CD4-positive, alpha-beta memory T cell (primary cell): ENCODE results near the gene SCAF4. TPM values are rescaled to one million over a fixed set of nuclear protein-coding genes. Genes with fewer than 3 reads are reported as not detected.

Experiments
- CTCF ChIA-PET: fragments of 350-600 bp; sonication (Branson Sonifier 250); formaldehyde crosslinking; loops from one replicate; lab custom pipeline; 2021; ENCODE audit warnings: inconsistent platforms; ENCODE audit not compliant: partially characterized antibody; lab: Charles Lee
- POLR2A ChIA-PET: fragments of 350-600 bp; sonication (Branson Sonifier 250); formaldehyde crosslinking; loops from one replicate; lab custom pipeline; 2021; ENCODE audit not compliant: partially characterized antibody; lab: Charles Lee
- DNase-seq, 5 donors: peaks; one replicate each; pipeline versions ENCODE4 v3.0.0 to v3.0.0-alpha.2; 2020 to 2022; ENCODE audit warnings: mixed read lengths in 1 of 5
- H3K27ac ChIP-seq: one replicate; pipeline ENCODE4 v1.7.0; 2013; ENCODE audit warnings: low read depth, low read length
- H3K27me3 ChIP-seq: 2 replicates; pipeline ENCODE4 v1.7.0; 2013; ENCODE audit warnings: mild to moderate bottlenecking, low read length, moderate library complexity; ENCODE audit not compliant: insufficient read depth
- H3K36me3 ChIP-seq: 2 replicates; pipeline ENCODE4 v1.7.0; 2013; ENCODE audit warnings: mild to moderate bottlenecking, low read length, moderate library complexity; ENCODE audit not compliant: insufficient read depth
- H3K4me1 ChIP-seq: 2 replicates; pipeline ENCODE4 v1.7.0; 2013; ENCODE audit warnings: mild to moderate bottlenecking, low read length, moderate library complexity; ENCODE audit not compliant: insufficient read depth
- H3K4me3 ChIP-seq, 2 donors: one replicate each; pipeline ENCODE4 v1.7.0; 2013; ENCODE audit warnings: low read length in 2 of 2, mild to moderate bottlenecking in 1 of 2
- H3K9me3 ChIP-seq, 2 donors: one replicate each; pipeline ENCODE4 v1.7.0; 2013; ENCODE audit warnings: low read length in 2 of 2, control low read depth in 1 of 2; ENCODE audit not compliant: control insufficient read depth in 1 of 2
- H3K27ac Mint-ChIP-seq, 7 donors: one replicate each; pipeline ENCODE4 v1.8.0; 2020 to 2021; ENCODE audit warnings: mixed read lengths in 7 of 7, mild to moderate bottlenecking in 6 of 7, inconsistent platforms in 3 of 7, moderate library complexity in 3 of 7
- H3K27me3 Mint-ChIP-seq, 2 donors: one replicate each; pipeline ENCODE4 v1.8.0; 2020 to 2021; ENCODE audit warnings: mixed read lengths in 2 of 2
- H3K36me3 Mint-ChIP-seq, 2 donors: one replicate each; pipeline ENCODE4 v1.8.0; 2020 to 2021; ENCODE audit warnings: mixed read lengths in 2 of 2, inconsistent platforms in 1 of 2, mild to moderate bottlenecking in 1 of 2
- H3K4me1 Mint-ChIP-seq, 4 donors: one replicate each; pipeline ENCODE4 v1.8.0; 2020 to 2021; ENCODE audit warnings: mixed read lengths in 4 of 4, mild to moderate bottlenecking in 1 of 4
- H3K4me3 Mint-ChIP-seq, 8 donors: one replicate each; pipeline ENCODE4 v1.8.0; 2020 to 2021; ENCODE audit warnings: mixed read lengths in 8 of 8, mild to moderate bottlenecking in 7 of 8, moderate library complexity in 6 of 8, inconsistent platforms in 3 of 8
- H3K9me3 Mint-ChIP-seq, 8 donors: one replicate each; pipeline ENCODE4 v1.8.0; 2020 to 2021; ENCODE audit warnings: mixed read lengths in 8 of 8, mild to moderate bottlenecking in 5 of 8, inconsistent platforms in 3 of 8, moderate library complexity in 1 of 8
- intact Hi-C: fragments of 100-400 bp; cut with micrococcal nuclease; formaldehyde crosslinking; loops from one replicate; pipeline ENCODE4 v1.15.1; 2023
- polyA plus RNA-seq, 2 donors: library from polyadenylated mRNA; unstranded; fragments of 300-500 nt; fragmentation: Illumina TruSeq; gene quantifications; one replicate each; pipeline ENCODE4 v1.2.3, GENCODE V29; 2021
- total RNA-seq, 2 experiments: library from RNA; stranded (reverse); gene quantifications; one replicate each; pipeline ENCODE4 v1.2.3, GENCODE V29; 2021

Gene SCAF4
- total and polyA plus RNA-seq, 4 experiments from 2014 or later, result 4.8 to 64.7 (median 48.9) TPM

GRCh38 chr21:31753949-31754707 is 22.2 kb upstream of the SCAF4 start:
- no peak overlapping the region for H3K4me3 ChIP-seq
- no peaks in the 10 kb centered on the region for H3K27me3 ChIP-seq
- no peaks in the 10 kb centered on the region for H3K9me3 ChIP-seq
- no peak overlapping the region for H3K27ac ChIP-seq
- no peak for DNase-seq
- ChIA-PET CTCF (no interaction called here), POLR2A (interaction anchor here (0.6 kb wide), 1 partner anchor 22 kb away, joined by 3 read pairs; no protein-coding TSS in a partner anchor)
- H3K27me3 Mint-ChIP-seq, result peaks cover 2 to 5% of the 10 kb centered on the region in 2 donors
- H3K36me3 Mint-ChIP-seq, result peaks cover 0 to 3% of the 10 kb centered on the region in 2 donors
- intact Hi-C loops, result no loop called here
- no peaks in the 10 kb centered on the region for H3K9me3 Mint-ChIP-seq
- no peaks in the 10 kb centered on the region for H3K4me1 ChIP-seq
- H3K4me3 Mint-ChIP-seq, result no peak overlapping the region
- H3K4me1 Mint-ChIP-seq, result no peaks in the 10 kb centered on the region
- H3K36me3 ChIP-seq, result no peaks in the 10 kb centered on the region
- H3K27ac Mint-ChIP-seq, result no peak overlapping the region

GRCh38 chr21:31752967-31753366 is 21.0 kb upstream of the SCAF4 start:
- H3K36me3 ChIP-seq, result no peaks in the 10 kb centered on the region
- H3K4me1 Mint-ChIP-seq, result no peaks in the 10 kb centered on the region
- ChIA-PET POLR2A (no interaction called here), CTCF (no interaction called here)
- H3K9me3 Mint-ChIP-seq, result peaks cover 0 to under 1% (median 0%) of the 10 kb centered on the region in 8 donors
- DNase-seq, result no peak
- no peak overlapping the region for H3K27ac ChIP-seq
- no peak overlapping the region for H3K27ac Mint-ChIP-seq
- no peaks in the 10 kb centered on the region for H3K4me1 ChIP-seq
- H3K4me3 ChIP-seq, result no peak overlapping the region
- H3K9me3 ChIP-seq, result no peaks in the 10 kb centered on the region
- H3K4me3 Mint-ChIP-seq, result no peak overlapping the region
- peaks cover 2 to 8% of the 10 kb centered on the region in 2 donors for H3K27me3 Mint-ChIP-seq
- peaks cover 0 to 3% of the 10 kb centered on the region in 2 donors for H3K36me3 Mint-ChIP-seq
- intact Hi-C loops, result no loop called here
- H3K27me3 ChIP-seq, result no peaks in the 10 kb centered on the region

- H3K27ac Mint-ChIP-seq, result no peak overlapping the region
Measured at GRCh38 chr21:31752352-31752751, 20.4 kb upstream of the SCAF4 start.

GRCh38 chr21:31750843-31751242 is 18.9 kb upstream of the SCAF4 start:
- Histone ChIP-seq H3K27ac (no peak overlapping the region), H3K4me1 (no peaks in the 10 kb centered on the region), H3K9me3 (no peaks in the 10 kb centered on the region), H3K36me3 (no peaks in the 10 kb centered on the region), H3K4me3 (no peak overlapping the region), H3K27me3 (no peaks in the 10 kb centered on the region)
- intact Hi-C loops, result no loop called here
- Mint-ChIP-seq H3K27me3 (peaks cover 4 to 7% of the 10 kb centered on the region in 2 donors), H3K9me3 (peaks cover 0 to 7% (median 6%) of the 10 kb centered on the region in 8 donors), H3K27ac (no peak overlapping the region), H3K4me3 (no peak overlapping the region), H3K4me1 (no peaks in the 10 kb centered on the region), H3K36me3 (peaks cover 2 to 9% of the 10 kb centered on the region in 2 donors)
- CTCF ChIA-PET, result no interaction called here
- POLR2A ChIA-PET, result no interaction called here
- DNase-seq, result no peak

More at GRCh38 chr21:31752352-31752751, 20.4 kb upstream of the SCAF4 start:
- CTCF ChIA-PET, result no interaction called here
- Mint-ChIP-seq H3K36me3 (peaks cover 0 to 3% of the 10 kb centered on the region in 2 donors), H3K4me1 (no peaks in the 10 kb centered on the region), H3K4me3 (no peak overlapping the region), H3K9me3 (peaks cover 0 to 1% (median 0%) of the 10 kb centered on the region in 8 donors), H3K27me3 (peaks cover 4 to 12% of the 10 kb centered on the region in 2 donors)
- POLR2A ChIA-PET, result no interaction called here
- DNase-seq, result no peak
- H3K36me3 ChIP-seq, result no peaks in the 10 kb centered on the region
- no peaks in the 10 kb centered on the region for H3K9me3 ChIP-seq
- intact Hi-C loops, result no loop called here
- H3K27ac ChIP-seq, result no peak overlapping the region
- no peaks in the 10 kb centered on the region for H3K27me3 ChIP-seq
- no peaks in the 10 kb centered on the region for H3K4me1 ChIP-seq
- H3K4me3 ChIP-seq, result no peak overlapping the region

- Histone ChIP-seq H3K27me3 (no peaks in the 10 kb centered on the region), H3K4me1 (no peaks in the 10 kb centered on the region), H3K27ac (no peak overlapping the region), H3K4me3 (no peak overlapping the region), H3K9me3 (no peaks in the 10 kb centered on the region), H3K36me3 (no peaks in the 10 kb centered on the region)
- H3K27me3 Mint-ChIP-seq, result peaks cover 2 to 7% of the 10 kb centered on the region in 2 donors
- no peak overlapping the region for H3K4me3 Mint-ChIP-seq
- CTCF ChIA-PET, result no interaction called here
- no peak overlapping the region for H3K27ac Mint-ChIP-seq
- POLR2A ChIA-PET, result no interaction called here
- intact Hi-C loops, result no loop called here
- no peaks in the 10 kb centered on the region for H3K4me1 Mint-ChIP-seq
- peaks cover 2 to 8% of the 10 kb centered on the region in 2 donors for H3K36me3 Mint-ChIP-seq
- DNase-seq, result no peak
- peaks cover 0 to 13% (median 8%) of the 10 kb centered on the region in 8 donors for H3K9me3 Mint-ChIP-seq
Measured at GRCh38 chr21:31744182-31744800, 12.4 kb upstream of the SCAF4 start.

GRCh38 chr21:31743712-31744111 is 11.8 kb upstream of the SCAF4 start:
- no peaks in the 10 kb centered on the region for H3K9me3 ChIP-seq
- intact Hi-C loops, result no loop called here
- Mint-ChIP-seq H3K36me3 (peaks cover 2 to 7% of the 10 kb centered on the region in 2 donors), H3K27me3 (peaks cover 2 to 7% of the 10 kb centered on the region in 2 donors), H3K27ac (no peak overlapping the region), H3K9me3 (peaks cover 0 to 13% (median 8%) of the 10 kb centered on the region in 8 donors), H3K4me1 (no peaks in the 10 kb centered on the region), H3K4me3 (no peak overlapping the region)
- no peak overlapping the region for H3K4me3 ChIP-seq
- H3K4me1 ChIP-seq, result no peaks in the 10 kb centered on the region
- ChIA-PET CTCF (no interaction called here), POLR2A (no interaction called here)
- no peak for DNase-seq
- H3K27me3 ChIP-seq, result no peaks in the 10 kb centered on the region
- no peak overlapping the region for H3K27ac ChIP-seq
- H3K36me3 ChIP-seq, result no peaks in the 10 kb centered on the region

- Mint-ChIP-seq H3K4me3 (no peak overlapping the region), H3K4me1 (no peaks in the 10 kb centered on the region), H3K27ac (no peak overlapping the region), H3K27me3 (no peaks in the 10 kb centered on the region), H3K9me3 (peaks cover 0 to 10% (median 4%) of the 10 kb centered on the region in 8 donors), H3K36me3 (peaks cover 2 to 4% of the 10 kb centered on the region in 2 donors)
- DNase-seq, result no peak
- H3K9me3 ChIP-seq, result no peaks in the 10 kb centered on the region
- H3K4me1 ChIP-seq, result no peaks in the 10 kb centered on the region
- no peaks in the 10 kb centered on the region for H3K36me3 ChIP-seq
- intact Hi-C loops, result no loop called here
- no peak overlapping the region for H3K4me3 ChIP-seq
- ChIA-PET CTCF (no interaction called here), POLR2A (no interaction called here)
- H3K27ac ChIP-seq, result no peak overlapping the region
- H3K27me3 ChIP-seq, result no peaks in the 10 kb centered on the region
Measured at GRCh38 chr21:31741116-31741515, 9.2 kb upstream of the SCAF4 start.
